A549 (cell line): Measurements from ENCODE around the gene TUFM. TPM values are rescaled to one million over a fixed set of nuclear protein-coding genes. Genes with fewer than 3 reads are reported as not detected.
"Not testable (repeated sequence)": the region's sequence is repeated elsewhere in the genome, so short reads cannot be mapped to it uniquely, and the experiment has no call there.

ENCODE experiments used
- ATAC-seq, 2 experiments: fragments of 200-7000 bp in 1 of 2; fragments of >200 bp in 1 of 2; cut with Nextera tagmentation in 1 of 2; cut with Tn5 transposase in 1 of 2; 3 replicates each; pipeline versions ENCODE4 v1.8.0 to v1.9.1; 2018 to 2020; ENCODE audit warnings: mild to moderate bottlenecking in 1 of 2, moderate library complexity in 1 of 2
- CTCF ChIA-PET: fragments of 300-600 bp; sonication (Branson Sonifier 250); formaldehyde crosslinking; extraction: SDS; loops from one replicate; lab custom pipeline; 2021; ENCODE audit warnings: antibody characterized with exemption, inconsistent platforms; lab: Yijun Ruan, JAX
- POLR2A ChIA-PET: fragments of 350-600 bp; formaldehyde crosslinking; extraction: SDS; loops from one replicate; lab custom pipeline; 2021; ENCODE audit warnings: antibody characterized with exemption, inconsistent platforms; lab: Yijun Ruan, JAX
- DNase-seq, 2 experiments: peaks; one replicate each; pipeline versions ENCODE4 v3.0.0 to v3.0.0-alpha.2; 2011 to 2016; ENCODE audit warnings: low read depth in 1 of 2, low spot score in 1 of 2
- FAIRE-seq: peaks from 2 replicates; lab custom pipeline; 2011; peaks lifted over from hg19 to GRCh38; lab: Jason Lieb, UNC
- H3K27ac ChIP-seq, 2 experiments: fragments of >200 bp; sonication (Bioruptor Twin); formaldehyde crosslinking; 3 replicates each; pipeline ENCODE4 v1.5.1; 2016 to 2017
- H3K4me1 ChIP-seq: fragments of >200 bp; sonication (Bioruptor Twin); formaldehyde crosslinking; 3 replicates; pipeline ENCODE4 v1.6.1; 2016
- H3K4me2 ChIP-seq: fragments of >200 bp; sonication (Bioruptor Twin); formaldehyde crosslinking; 3 replicates; pipeline ENCODE4 v1.6.1; 2016
- H3K4me3 ChIP-seq: fragments of >200 bp; sonication (Bioruptor Twin); formaldehyde crosslinking; 3 replicates; pipeline ENCODE4 v1.5.1; 2016
- H3K9me3 ChIP-seq: fragments of >200 bp; sonication (Bioruptor Twin); formaldehyde crosslinking; 3 replicates; pipeline ENCODE4 v1.6.1; 2016
- BHLHE40 ChIP-seq: IDR thresholded peaks from 2 replicates; pipeline ENCODE4 v1.6.1; 2012; ENCODE audit warnings: low read depth, low read length, inconsistent platforms
- CEBPB ChIP-seq, 2 experiments: fragments of >200 bp in 1 of 2; sonication (Bioruptor Twin) in 1 of 2; formaldehyde crosslinking in 1 of 2; IDR thresholded peaks; 2 replicates each; pipeline ENCODE4 v1.6.1; 2012 to 2016
- E2F6 ChIP-seq: IDR thresholded peaks from 2 replicates; pipeline ENCODE4 v1.6.1; 2012; ENCODE audit warnings: low read depth, borderline replicate concordance
- EHMT2 ChIP-seq: fragments of 200-600 bp; sonication (generic); IDR thresholded peaks from 2 replicates; pipeline ENCODE4 v1.6.1; 2016; ENCODE audit warnings: antibody characterized with exemption, low read depth, mild to moderate bottlenecking, moderate library complexity
- GATA3 ChIP-seq: IDR thresholded peaks from 2 replicates; pipeline ENCODE4 v1.6.1; 2012; ENCODE audit warnings: borderline replicate concordance
- HEYL ChIP-seq: fragments of 250-450 bp; sonication (Bioruptor Pico); IDR thresholded peaks from 2 replicates; pipeline ENCODE4 v1.8.0; 2021; ENCODE audit warnings: mild to moderate bottlenecking, moderate library complexity
- HOXB13 ChIP-seq: fragments of 250-450 bp; sonication (Bioruptor Pico); IDR thresholded peaks from 2 replicates; pipeline ENCODE4 v1.5.0; 2020; ENCODE audit warnings: low read depth, mild to moderate bottlenecking, moderate library complexity
- MAFK ChIP-seq: fragments of 450-650 bp; IDR thresholded peaks from 2 replicates; pipeline ENCODE4 v1.6.1; 2014; ENCODE audit not compliant: partially characterized antibody
- MAZ ChIP-seq: fragments of 150-350 bp; IDR thresholded peaks from 2 replicates; pipeline ENCODE4 v1.6.1; 2014; ENCODE audit warnings: antibody characterized with exemption, low read depth, low read length, borderline replicate concordance
- MYC ChIP-seq: IDR thresholded peaks from 2 replicates; pipeline ENCODE4 v1.6.1; 2012; ENCODE audit warnings: mild to moderate bottlenecking, inconsistent platforms, low read length, improper control_type of control experiment, borderline replicate concordance
- PHF8 ChIP-seq: fragments of 200-600 bp; sonication (generic); IDR thresholded peaks from 2 replicates; pipeline ENCODE4 v1.6.1; 2016; ENCODE audit warnings: low read depth, mild to moderate bottlenecking, antibody characterized with exemption, moderate library complexity, borderline replicate concordance
- RAD21 ChIP-seq, 2 experiments: fragments of >200 bp in 1 of 2; sonication (Bioruptor Twin) in 1 of 2; formaldehyde crosslinking in 1 of 2; IDR thresholded peaks in 1 of 2; conservative IDR thresholded peaks in 1 of 2; 2 replicates in 1 of 2; 3 replicates in 1 of 2; pipeline ENCODE4 v1.6.1; 2012 to 2018; ENCODE audit warnings: inconsistent platforms in 1 of 2
- RARB ChIP-seq: fragments of 250-450 bp; sonication (Bioruptor Pico); IDR thresholded peaks from 2 replicates; pipeline ENCODE4 v1.8.0; 2021; ENCODE audit warnings: mild to moderate bottlenecking, moderate library complexity
- RCOR1 ChIP-seq: fragments of 150-350 bp; IDR thresholded peaks from 2 replicates; pipeline ENCODE4 v1.6.1; 2014; ENCODE audit warnings: antibody characterized with exemption, low read length, low read depth
- RFX5 ChIP-seq: fragments of 450-650 bp; IDR thresholded peaks from 2 replicates; pipeline ENCODE4 v1.7.1; 2014; ENCODE audit warnings: antibody characterized with exemption, mild to moderate bottlenecking, moderate library complexity
- SREBF2 ChIP-seq: fragments of 450-650 bp; IDR thresholded peaks from 2 replicates; pipeline ENCODE4 v1.6.1; 2014; ENCODE audit warnings: mild to moderate bottlenecking, moderate library complexity
- TP53 ChIP-seq: fragments of 250-450 bp; sonication (Bioruptor Pico); IDR thresholded peaks from 2 replicates; pipeline ENCODE4 v1.5.0; 2021; ENCODE audit warnings: mild to moderate bottlenecking, moderate library complexity
- ZFP36 ChIP-seq: fragments of 450-650 bp; IDR thresholded peaks from 2 replicates; pipeline ENCODE4 v1.6.1; 2014; ENCODE audit warnings: borderline replicate concordance; ENCODE audit not compliant: partially characterized antibody
- ZSCAN20 ChIP-seq: fragments of 250-450 bp; sonication (Bioruptor Pico); IDR thresholded peaks from 2 replicates; pipeline ENCODE4 v1.8.0; 2022; ENCODE audit warnings: mild to moderate bottlenecking, moderate library complexity
- WGBS: methylation state at CpG from one replicate; pipeline ENCODE4 v1.1.6; 2017; ENCODE audit errors: missing lambda C conversion rate; 5-methylcytosine and 5-hydroxymethylcytosine counted together
- polyA plus RNA-seq, 4 experiments: library from polyadenylated mRNA; depleted of rRNA in 3 of 4; stranded (reverse); fragments of >200 nt; fragmentation: RNase III in 1 of 4; extraction: RNeasy Plus Mini Kit Qiagen cat#74134 plus additional on column Dnase treatment in 1 of 4; gene quantifications; 2 replicates in 3 of 4; 3 replicates in 1 of 4; pipeline ENCODE4 v1.2.3, GENCODE V29; 2011 to 2017
- TF ChIP-seq, protein P1 (sequence below): fragments of >200 bp; sonication (Bioruptor Twin); formaldehyde crosslinking; IDR thresholded peaks from 2 replicates; pipeline ENCODE4 v1.6.1; 2016
- TF ChIP-seq, protein P2 (sequence below): fragments of 450-650 bp; IDR thresholded peaks from 2 replicates; pipeline ENCODE4 v1.6.1; 2014; ENCODE audit warnings: antibody characterized with exemption
- TF ChIP-seq, protein P3 (sequence below): fragments of 150-350 bp; IDR thresholded peaks from 2 replicates; pipeline ENCODE4 v1.6.1; 2014; ENCODE audit warnings: low read depth, mild to moderate bottlenecking, low read length

TUFM gene
- polyA plus RNA-seq, 2 of the 4 experiments (the other 2 are of a cell fraction), result 159 to 260 TPM

GRCh38 chr16:28884045-28884444 lies 37.9 kb upstream of the TUFM start:
- FAIRE-seq, result no peak
- peaks cover 7% of the 10 kb centered on the region; the same call in 1 of the 3 replicates for H3K4me1 ChIP-seq
- no peak overlapping the region for H3K27ac ChIP-seq
- WGBS, result 76% methylated on average over 6 of the region's 6 CpGs
- POLR2A ChIA-PET, result no interaction called here
- CTCF ChIA-PET, result interaction anchor here (2.3 to 2.9 kb wide), 2 partner anchors 9 to 61 kb away, joined by 8 to 11 read pairs; no protein-coding TSS in a partner anchor
- no peak overlapping the region for H3K4me2 ChIP-seq
- TF ChIP-seq TP53 (CRISPR knock-in tag), result no peak
- no peak for TF ChIP-seq RCOR1
- TF ChIP-seq MYC, result no peak
- no peak for TF ChIP-seq E2F6
- TF ChIP-seq, protein P1, sequence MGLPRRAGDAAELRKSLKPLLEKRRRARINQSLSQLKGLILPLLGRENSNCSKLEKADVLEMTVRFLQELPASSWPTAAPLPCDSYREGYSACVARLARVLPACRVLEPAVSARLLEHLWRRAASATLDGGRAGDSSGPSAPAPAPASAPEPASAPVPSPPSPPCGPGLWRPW, result no peak
- no peak for ATAC-seq
- H3K4me3 ChIP-seq, result no peak overlapping the region
- no peaks in the 10 kb centered on the region for H3K9me3 ChIP-seq
- no peak for DNase-seq

DNA sequence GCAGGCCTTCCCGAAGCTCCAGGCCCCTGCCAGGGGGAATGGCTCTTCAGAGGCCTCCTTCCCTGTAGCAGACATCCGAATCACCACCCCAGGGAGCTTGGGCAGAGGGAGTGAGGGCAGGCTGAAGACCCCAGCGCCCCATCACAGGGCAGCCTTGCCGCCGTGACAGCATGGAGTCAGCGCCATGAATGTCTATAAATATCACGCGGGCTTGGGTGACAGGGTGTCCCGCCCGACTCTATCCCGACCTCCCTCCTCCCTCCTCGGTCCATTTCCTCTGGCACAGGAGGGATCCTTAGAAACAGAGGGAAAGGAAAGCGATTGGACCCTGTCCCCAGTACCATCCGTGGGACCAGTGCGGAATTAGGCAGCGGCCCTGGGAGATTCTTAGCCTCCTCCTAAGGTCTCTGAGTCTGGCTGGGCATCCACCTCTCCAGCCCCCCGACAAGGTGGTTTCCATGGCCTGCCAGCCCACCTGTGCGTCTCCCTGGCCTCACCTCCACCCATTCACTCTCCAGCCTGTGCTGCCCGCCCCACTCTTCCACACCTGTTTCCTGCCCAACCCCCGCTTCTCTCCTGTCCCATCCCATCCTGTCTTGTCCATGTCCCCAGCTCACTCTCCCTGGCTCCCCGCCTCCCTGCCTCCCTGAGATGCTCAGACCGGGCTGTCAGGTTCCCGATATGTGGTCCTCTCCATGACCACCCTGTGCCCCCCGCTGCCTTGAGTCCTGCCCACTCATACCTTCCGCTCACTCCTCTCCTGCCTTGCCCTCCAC lies 37.3 kb upstream of the TUFM start:
- peaks cover 13% of the 10 kb centered on the region; the same call in 1 of the 3 replicates for H3K4me1 ChIP-seq
- TF ChIP-seq, protein P2, sequence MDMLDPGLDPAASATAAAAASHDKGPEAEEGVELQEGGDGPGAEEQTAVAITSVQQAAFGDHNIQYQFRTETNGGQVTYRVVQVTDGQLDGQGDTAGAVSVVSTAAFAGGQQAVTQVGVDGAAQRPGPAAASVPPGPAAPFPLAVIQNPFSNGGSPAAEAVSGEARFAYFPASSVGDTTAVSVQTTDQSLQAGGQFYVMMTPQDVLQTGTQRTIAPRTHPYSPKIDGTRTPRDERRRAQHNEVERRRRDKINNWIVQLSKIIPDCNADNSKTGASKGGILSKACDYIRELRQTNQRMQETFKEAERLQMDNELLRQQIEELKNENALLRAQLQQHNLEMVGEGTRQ, result no peak
- TF ChIP-seq CEBPB (IDR thresholded peaks at IDR 0.05), result no peak
- H3K4me2 ChIP-seq, result no peak overlapping the region
- no peak overlapping the region for H3K4me3 ChIP-seq
- H3K27ac ChIP-seq, result no peak overlapping the region
- ChIA-PET CTCF (interaction anchor here (0.6 to 2.9 kb wide), 4 partner anchors 8 to 62 kb away, joined by 3 to 11 read pairs (median 6); no protein-coding TSS in a partner anchor), POLR2A (no interaction called here)
- H3K9me3 ChIP-seq, result no peaks in the 10 kb centered on the region
- FAIRE-seq (no peak), ATAC-seq (no peak), DNase-seq (no peak)
- 88% methylated on average over 25 of the region's 25 CpGs for WGBS

DNA sequence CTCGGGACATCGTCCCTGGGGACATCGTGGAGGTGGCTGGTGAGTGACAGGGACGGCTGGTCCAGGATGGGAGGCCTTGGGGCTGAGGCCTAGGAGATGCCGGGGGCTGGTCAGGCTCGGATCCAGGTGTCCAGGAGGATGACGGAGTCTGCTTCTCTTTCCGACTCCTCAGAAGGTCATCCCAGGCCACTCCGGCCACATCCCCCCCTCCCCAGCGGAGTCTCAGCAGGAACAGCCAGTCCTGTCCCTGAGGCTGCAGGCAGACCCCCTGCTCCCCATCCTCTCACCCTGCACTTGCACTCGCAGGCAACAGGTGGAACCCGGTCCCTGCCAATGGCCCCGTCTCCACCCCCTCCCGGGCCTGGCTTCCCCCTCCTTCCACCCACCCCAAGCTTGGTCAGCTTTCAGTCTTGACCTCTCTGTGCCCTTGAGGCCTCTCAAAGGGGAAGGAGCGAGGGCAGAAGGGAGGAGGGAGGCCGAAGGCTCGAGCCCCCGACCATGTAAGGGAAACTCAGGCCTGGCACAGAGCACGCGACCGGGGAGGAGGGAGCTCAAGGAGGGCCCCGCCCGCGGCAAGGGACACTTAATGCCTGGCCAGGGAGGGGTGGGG lies 36.5 kb upstream of the TUFM start:
- ATAC-seq (no peak), FAIRE-seq (no peak), DNase-seq (no peak)
- ChIA-PET CTCF (interaction anchor here (0.6 to 2.3 kb wide), 3 partner anchors 9 to 63 kb away, joined by 3 to 8 read pairs (median 4); no protein-coding TSS in a partner anchor), POLR2A (no interaction called here)
- TF ChIP-seq MAZ (no peak), HOXB13 (CRISPR knock-in tag) (no peak), RARB (no peak), MYC (no peak), TP53 (CRISPR knock-in tag) (no peak), RFX5 (no peak), EHMT2 (no peak), ZFP36 (no peak), GATA3 (no peak), HEYL (CRISPR knock-in tag) (no peak), BHLHE40 (no peak), CEBPB (IDR thresholded peaks at IDR 0.05) (no peak), MAFK (no peak), PHF8 (no peak), ZSCAN20 (CRISPR knock-in tag) (no peak), RAD21 (conservative IDR thresholded peaks at IDR 0.05 in 1 of 2, IDR thresholded peaks at IDR 0.05 in 1 of 2) (no peak), SREBF2 (no peak)
- TF ChIP-seq, protein P3, sequence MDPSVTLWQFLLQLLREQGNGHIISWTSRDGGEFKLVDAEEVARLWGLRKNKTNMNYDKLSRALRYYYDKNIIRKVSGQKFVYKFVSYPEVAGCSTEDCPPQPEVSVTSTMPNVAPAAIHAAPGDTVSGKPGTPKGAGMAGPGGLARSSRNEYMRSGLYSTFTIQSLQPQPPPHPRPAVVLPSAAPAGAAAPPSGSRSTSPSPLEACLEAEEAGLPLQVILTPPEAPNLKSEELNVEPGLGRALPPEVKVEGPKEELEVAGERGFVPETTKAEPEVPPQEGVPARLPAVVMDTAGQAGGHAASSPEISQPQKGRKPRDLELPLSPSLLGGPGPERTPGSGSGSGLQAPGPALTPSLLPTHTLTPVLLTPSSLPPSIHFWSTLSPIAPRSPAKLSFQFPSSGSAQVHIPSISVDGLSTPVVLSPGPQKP, result no peak
- peaks cover 14% of the 10 kb centered on the region; the same call in 1 of the 3 replicates for H3K4me1 ChIP-seq
- H3K27ac ChIP-seq, result no peak overlapping the region
- 89% methylated on average over 23 of the region's 24 CpGs for WGBS
- H3K9me3 ChIP-seq, result no peaks in the 10 kb centered on the region
- no peak overlapping the region for H3K4me2 ChIP-seq
- no peak overlapping the region for H3K4me3 ChIP-seq

GRCh38 chr16:28881565-28881964 lies 35.4 kb upstream of the TUFM start:
- not testable (repeated sequence) for H3K27ac ChIP-seq, H3K4me3 ChIP-seq, H3K4me2 ChIP-seq, ATAC-seq, DNase-seq, FAIRE-seq, H3K9me3 ChIP-seq
- CTCF ChIA-PET, result interaction anchor here (1.2 to 17.8 kb wide), 2 partner anchors 64 to 96 kb away, joined by 3 to 190 read pairs; partner anchors contain the start of gene NFATC2IP
- peaks cover 14% of the 10 kb centered on the region; the same call in 1 of the 3 replicates for H3K4me1 ChIP-seq
- POLR2A ChIA-PET, result interaction anchor here (0.6 kb wide), 1 partner anchor 41 kb away, joined by 5 read pairs; no protein-coding TSS in a partner anchor
- 92% methylated on average over 4 of the region's 4 CpGs for WGBS
